ENCODE data around the gene TMEM94.
"Not testable (repeated sequence)": the region's sequence is repeated elsewhere in the genome, so short reads cannot be mapped to it uniquely, and the experiment has no call there.

Gene TMEM94

GRCh38 chr17:75445896-75446295 is 10.5 kb upstream of the TMEM94 start:
- not testable (repeated sequence) for DNase-seq (ENCODE audit: low read depth)

GRCh38 chr17:75447951-75448856 is 8.2 kb upstream of the TMEM94 start:
- DNase-seq (ENCODE audit: low read depth): no peak

GRCh38 chr17:75450270-75450669 is 6.2 kb upstream of the TMEM94 start:
- DNase-seq (ENCODE audit: low read depth): no peak

GRCh38 chr17:75454193-75454592 is 2.2 kb upstream of the TMEM94 start:
- no peak for DNase-seq (ENCODE audit: low read depth)

GRCh38 chr17:75454672-75455071 is 1.8 kb upstream of the TMEM94 start:
- not testable (repeated sequence) for DNase-seq (ENCODE audit: low read depth)

- DNase-seq (ENCODE audit: low read depth): no peak
These were observed 407 bp upstream of the TMEM94 start for GRCh38 chr17:75456039-75456416.

- no peak for DNase-seq (ENCODE audit: low read depth)
These were observed 716 bp downstream of the TMEM94 start for GRCh38 chr17:75457047-75457654.

GRCh38 chr17:75459246-75459589 is 2.8 kb downstream of the TMEM94 start:
- DNase-seq (ENCODE audit: low read depth): no peak

GRCh38 chr17:75459590-75460267 is 3.3 kb downstream of the TMEM94 start:
- DNase-seq (ENCODE audit: low read depth): no peak

GRCh38 chr17:75460295-75460694 is 3.9 kb downstream of the TMEM94 start:
- no peak for DNase-seq (ENCODE audit: low read depth)

- no peak for DNase-seq (ENCODE audit: low read depth)
These were observed 7.2 kb downstream of the TMEM94 start for GRCh38 chr17:75463603-75464002.

GRCh38 chr17:75465039-75465438 is 8.6 kb downstream of the TMEM94 start:
- DNase-seq (ENCODE audit: low read depth): no peak

GRCh38 chr17:75468291-75468754 is 11.9 kb downstream of the TMEM94 start:
- DNase-seq (ENCODE audit: low read depth): no peak

GRCh38 chr17:75468779-75469373 is 12.4 kb downstream of the TMEM94 start:
- no peak for DNase-seq (ENCODE audit: low read depth)

- no peak for DNase-seq (ENCODE audit: low read depth)
These were observed 14.8 kb downstream of the TMEM94 start for GRCh38 chr17:75471207-75471606.

- no peak for DNase-seq (ENCODE audit: low read depth)
These were observed 15.7 kb downstream of the TMEM94 start for GRCh38 chr17:75472119-75472518.

GRCh38 chr17:75473246-75473645 is 16.8 kb downstream of the TMEM94 start:
- no peak for DNase-seq (ENCODE audit: low read depth)

GRCh38 chr17:75474736-75475135 is 18.3 kb downstream of the TMEM94 start:
- no peak for DNase-seq (ENCODE audit: low read depth)

- no peak for DNase-seq (ENCODE audit: low read depth)
These were observed 18.9 kb downstream of the TMEM94 start for GRCh38 chr17:75475144-75475835.

GRCh38 chr17:75475851-75476250 is 19.4 kb downstream of the TMEM94 start:
- no peak for DNase-seq (ENCODE audit: low read depth)

- DNase-seq (ENCODE audit: low read depth): no peak
These were observed 19.8 kb downstream of the TMEM94 start for GRCh38 chr17:75476271-75476671.

All from activated T-helper 9 cell treated with anti-CD3 and anti-CD28 coated beads, Interleukin-2, amount 50 U/mL, for 16 hours (primary cell).